GM19395 (cell line): ENCODE results near the gene ENOX1.
"Not testable (repeated sequence)": the region's sequence is repeated elsewhere in the genome, so short reads cannot be mapped to it uniquely, and the experiment has no call there.

Experiments used
- ATAC-seq: cut with Tn5 transposase; IDR thresholded peaks from one replicate; pipeline ENCODE4 v1.9.1; 2021; ENCODE audit warnings: mild to moderate bottlenecking, moderate library complexity; ENCODE audit not compliant: unreplicated experiment

The ENOX1 gene

DNA sequence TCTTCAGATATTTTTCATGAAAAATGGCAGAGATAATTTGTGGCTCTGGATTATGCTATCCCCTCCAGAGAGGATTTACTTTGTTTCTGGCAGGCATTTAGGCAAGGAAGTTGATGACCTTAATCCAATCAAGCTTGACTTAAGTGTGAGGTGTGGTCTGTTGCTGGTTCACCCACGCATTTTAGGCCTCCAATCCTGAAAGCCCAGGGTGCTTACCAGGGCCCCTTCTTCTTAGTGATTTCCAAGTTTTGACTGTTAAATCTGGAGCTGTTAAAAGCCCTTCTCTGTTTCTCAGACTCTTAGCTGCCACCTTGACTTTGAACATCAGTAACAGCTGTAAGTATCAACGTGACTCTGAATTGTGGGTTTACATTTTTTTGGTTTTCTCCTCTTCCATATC, 601.5 kb downstream of the ENOX1 start:
- no peak for ATAC-seq

DNA sequence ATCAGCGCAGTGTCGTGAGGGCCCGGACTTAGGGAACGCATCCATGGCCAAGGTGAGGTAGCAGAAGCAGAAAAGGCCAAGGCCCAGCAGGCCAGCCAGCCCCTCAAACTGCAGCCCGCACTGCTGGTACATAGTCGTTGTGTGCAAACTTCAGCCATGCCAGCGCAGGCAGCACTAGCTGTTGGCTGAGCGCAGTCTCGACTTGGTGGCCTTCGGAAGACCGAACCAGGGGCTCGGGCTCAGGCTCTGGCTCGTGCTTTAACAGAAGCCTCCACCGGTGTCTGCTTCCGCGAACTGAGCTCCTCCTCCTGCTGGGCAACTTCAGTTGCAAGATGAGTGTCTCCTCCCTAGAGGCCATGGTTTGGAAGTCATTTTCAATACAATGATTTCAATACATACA, 605.9 kb downstream of the ENOX1 start:
- ATAC-seq = no peak

- no peak for ATAC-seq
Measured at GRCh38 chr13:43180036-43180660, 606.6 kb downstream of the ENOX1 start.

DNA sequence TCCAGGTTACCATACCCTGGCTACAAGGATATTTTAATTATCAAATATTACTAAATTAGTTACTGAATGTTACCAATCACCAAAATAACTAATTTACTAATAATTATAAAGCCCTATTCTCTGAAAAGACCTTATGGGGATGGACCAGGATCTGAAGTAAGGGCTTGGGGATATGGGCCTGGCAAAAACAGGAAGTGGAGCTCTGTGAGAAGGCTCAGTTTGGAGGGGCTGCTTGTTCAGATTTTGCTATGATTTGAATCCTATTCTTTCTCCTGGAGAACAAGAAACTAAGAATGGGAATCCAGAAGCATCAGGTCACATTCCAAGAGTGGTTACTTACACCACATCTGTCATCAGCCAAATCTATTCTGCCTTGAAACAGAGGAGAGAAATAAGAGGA, 615.3 kb downstream of the ENOX1 start:
- no peak for ATAC-seq

- ATAC-seq = no peak
Measured at GRCh38 chr13:43170506-43170905, 616.3 kb downstream of the ENOX1 start.

DNA sequence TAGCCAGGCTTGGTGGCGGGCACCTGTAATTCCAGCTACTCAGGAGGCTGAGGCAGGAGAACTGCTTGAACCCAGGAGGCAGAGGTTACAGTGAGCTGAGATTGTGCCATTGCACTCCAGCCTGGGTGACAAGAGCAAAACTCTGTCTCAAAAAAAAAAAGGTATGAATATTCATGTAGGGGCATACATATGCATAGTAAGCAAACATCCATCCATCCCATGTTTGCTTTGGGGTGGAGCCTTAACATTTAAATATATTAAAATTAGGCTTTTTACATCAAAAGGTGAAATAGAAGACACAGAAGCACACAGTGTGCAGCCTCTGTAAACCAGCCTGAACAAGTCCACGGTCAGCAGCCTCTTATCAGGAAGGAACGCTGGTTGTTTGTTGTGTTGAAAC, 618.3 kb downstream of the ENOX1 start:
- ATAC-seq = not testable (repeated sequence)

GRCh38 chr13:43167731-43168130, 619.0 kb downstream of the ENOX1 start:
- ATAC-seq = no peak

DNA sequence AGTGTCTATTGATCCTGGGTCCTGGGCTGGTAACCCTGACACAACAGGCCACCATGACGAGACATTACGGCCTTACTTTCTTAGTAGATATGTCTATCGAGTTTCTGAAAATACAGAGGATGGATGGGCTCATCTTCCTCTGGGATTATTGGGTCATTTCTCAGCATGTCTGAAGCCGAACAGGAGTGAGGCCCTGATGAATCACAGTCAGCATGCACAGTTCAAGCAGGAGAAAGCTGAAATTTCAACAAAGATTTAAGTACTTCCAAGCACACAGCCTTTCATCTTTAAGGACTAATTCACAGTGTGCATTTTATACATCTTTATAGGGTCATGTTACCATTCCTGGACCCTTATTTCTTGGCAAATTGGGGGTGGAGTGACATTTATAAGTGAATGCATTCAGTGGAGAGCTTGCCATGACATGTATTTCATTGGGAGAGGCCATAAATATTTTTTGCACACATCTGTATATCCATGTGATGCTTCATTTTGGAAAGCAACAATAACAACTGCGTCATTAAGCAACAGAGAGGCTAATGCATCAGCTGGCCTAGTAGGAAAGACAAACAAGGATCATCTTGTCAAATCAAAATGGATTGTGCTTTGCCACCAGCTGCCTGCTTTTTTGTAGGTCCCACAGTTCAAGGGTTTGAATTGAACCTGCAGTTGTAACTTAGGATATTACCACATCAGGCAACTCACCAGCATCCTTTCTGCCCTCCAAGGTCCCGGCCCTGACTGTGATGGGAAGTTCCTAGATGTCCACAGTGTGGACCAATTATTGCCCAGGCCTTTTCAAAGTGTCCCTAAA, 619.9 kb downstream of the ENOX1 start:
- no peak for ATAC-seq
